SK-N-SH treated with all-trans-retinoic acid at 6 μM for 48 hours (cell line): ENCODE data around the gene TUBB4B.

Source experiments
- ARNTL ChIP-seq: fragments of 450-650 bp; formaldehyde crosslinking; IDR thresholded peaks from 2 replicates; pipeline ENCODE4 v1.5.0; 2020; ENCODE audit warnings: low read depth, mild to moderate bottlenecking, moderate library complexity, borderline replicate concordance
- BACH2 ChIP-seq: fragments of 250-450 bp; sonication (Bioruptor Pico); IDR thresholded peaks from 2 replicates; pipeline ENCODE4 v1.9.0; 2021; ENCODE audit warnings: mild to moderate bottlenecking, borderline replicate concordance
- ESRRG ChIP-seq: fragments of 250-450 bp; sonication (Bioruptor Pico); IDR thresholded peaks from 2 replicates; pipeline ENCODE4 v1.6.1; 2021; ENCODE audit warnings: mild to moderate bottlenecking
- OSR1 ChIP-seq: fragments of 250-450 bp; sonication (Bioruptor Pico); IDR thresholded peaks from 2 replicates; pipeline ENCODE4 v1.8.0; 2022; ENCODE audit warnings: moderate library complexity, mild to moderate bottlenecking, inconsistent platforms
- PPARA ChIP-seq: fragments of 250-450 bp; sonication (Bioruptor Pico); IDR thresholded peaks from 2 replicates; pipeline ENCODE4 v1.5.0; 2020; ENCODE audit warnings: mild to moderate bottlenecking, borderline replicate concordance
- RARB ChIP-seq: fragments of 250-450 bp; sonication (Bioruptor Pico); IDR thresholded peaks from 2 replicates; pipeline ENCODE4 v1.8.0; 2021; ENCODE audit warnings: mild to moderate bottlenecking, moderate library complexity
- TCF4 ChIP-seq: fragments of 250-450 bp; sonication (Bioruptor Pico); IDR thresholded peaks from 2 replicates; pipeline ENCODE4 v1.8.0; 2021; ENCODE audit warnings: mild to moderate bottlenecking, moderate library complexity, borderline replicate concordance
- TSHZ2 ChIP-seq: fragments of 250-450 bp; sonication (Bioruptor Pico); IDR thresholded peaks from 2 replicates; pipeline ENCODE4 v1.5.0; 2020; ENCODE audit warnings: mild to moderate bottlenecking, moderate library complexity
- ZFP3 ChIP-seq: fragments of 250-450 bp; sonication (Bioruptor Pico); IDR thresholded peaks from 2 replicates; pipeline ENCODE4 v1.5.0; 2020; ENCODE audit warnings: mild to moderate bottlenecking, moderate library complexity
- ZFP30 ChIP-seq: fragments of 450-650 bp; formaldehyde crosslinking; IDR thresholded peaks from 2 replicates; pipeline ENCODE4 v1.5.0; 2022; ENCODE audit warnings: mild to moderate bottlenecking, moderate library complexity
- ZNF565 ChIP-seq: fragments of 450-650 bp; formaldehyde crosslinking; conservative IDR thresholded peaks from 2 replicates; pipeline ENCODE4 v1.5.0; 2020; ENCODE audit warnings: low read depth, mild to moderate bottlenecking, moderate library complexity
- ZNF8 ChIP-seq: fragments of 450-650 bp; formaldehyde crosslinking; IDR thresholded peaks from 2 replicates; pipeline ENCODE4 v1.5.0; 2020; ENCODE audit warnings: mild to moderate bottlenecking, moderate library complexity
- TF ChIP-seq, protein P1 (sequence below): fragments of 250-450 bp; sonication (Bioruptor Pico); IDR thresholded peaks from 2 replicates; pipeline ENCODE4 v1.8.0; 2020; ENCODE audit warnings: mild to moderate bottlenecking, moderate library complexity, borderline replicate concordance
- TF ChIP-seq, protein P2 (sequence below): fragments of 250-450 bp; sonication (Bioruptor Pico); IDR thresholded peaks from 2 replicates; pipeline ENCODE4 v1.5.1; 2020; ENCODE audit warnings: low read depth, mild to moderate bottlenecking, moderate library complexity

- TF ChIP-seq, protein P1, sequence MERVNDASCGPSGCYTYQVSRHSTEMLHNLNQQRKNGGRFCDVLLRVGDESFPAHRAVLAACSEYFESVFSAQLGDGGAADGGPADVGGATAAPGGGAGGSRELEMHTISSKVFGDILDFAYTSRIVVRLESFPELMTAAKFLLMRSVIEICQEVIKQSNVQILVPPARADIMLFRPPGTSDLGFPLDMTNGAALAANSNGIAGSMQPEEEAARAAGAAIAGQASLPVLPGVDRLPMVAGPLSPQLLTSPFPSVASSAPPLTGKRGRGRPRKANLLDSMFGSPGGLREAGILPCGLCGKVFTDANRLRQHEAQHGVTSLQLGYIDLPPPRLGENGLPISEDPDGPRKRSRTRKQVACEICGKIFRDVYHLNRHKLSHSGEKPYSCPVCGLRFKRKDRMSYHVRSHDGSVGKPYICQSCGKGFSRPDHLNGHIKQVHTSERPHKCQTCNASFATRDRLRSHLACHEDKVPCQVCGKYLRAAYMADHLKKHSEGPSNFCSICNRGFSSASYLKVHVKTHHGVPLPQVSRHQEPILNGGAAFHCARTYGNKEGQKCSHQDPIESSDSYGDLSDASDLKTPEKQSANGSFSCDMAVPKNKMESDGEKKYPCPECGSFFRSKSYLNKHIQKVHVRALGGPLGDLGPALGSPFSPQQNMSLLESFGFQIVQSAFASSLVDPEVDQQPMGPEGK (CRISPR knock-in tag), result no peak
- TF ChIP-seq TSHZ2 (CRISPR knock-in tag) (no peak), ZFP30 (CRISPR knock-in tag) (no peak), OSR1 (no peak), ZFP3 (CRISPR knock-in tag) (no peak), ESRRG (CRISPR knock-in tag) (no peak), BACH2 (no peak), TCF4 (CRISPR knock-in tag) (no peak), ZNF565 (CRISPR knock-in tag) (no peak), RARB (CRISPR knock-in tag) (no peak), ARNTL (CRISPR knock-in tag) (no peak), PPARA (CRISPR knock-in tag) (no peak), ZNF8 (CRISPR knock-in tag) (no peak)
- TF ChIP-seq, protein P2, sequence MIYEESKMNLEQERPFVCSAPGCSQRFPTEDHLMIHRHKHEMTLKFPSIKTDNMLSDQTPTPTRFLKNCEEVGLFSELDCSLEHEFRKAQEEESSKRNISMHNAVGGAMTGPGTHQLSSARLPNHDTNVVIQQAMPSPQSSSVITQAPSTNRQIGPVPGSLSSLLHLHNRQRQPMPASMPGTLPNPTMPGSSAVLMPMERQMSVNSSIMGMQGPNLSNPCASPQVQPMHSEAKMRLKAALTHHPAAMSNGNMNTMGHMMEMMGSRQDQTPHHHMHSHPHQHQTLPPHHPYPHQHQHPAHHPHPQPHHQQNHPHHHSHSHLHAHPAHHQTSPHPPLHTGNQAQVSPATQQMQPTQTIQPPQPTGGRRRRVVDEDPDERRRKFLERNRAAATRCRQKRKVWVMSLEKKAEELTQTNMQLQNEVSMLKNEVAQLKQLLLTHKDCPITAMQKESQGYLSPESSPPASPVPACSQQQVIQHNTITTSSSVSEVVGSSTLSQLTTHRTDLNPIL, result no peak
Observed at GRCh38 chr9:137262909-137263285, 21.8 kb downstream of the TUBB4B start.
